ENCODE measurements around the gene RDH8. TPM values are rescaled to one million over a fixed set of nuclear protein-coding genes. Genes with fewer than 3 reads are reported as not detected.

RDH8 gene
- total and polyA plus RNA-seq, 2 donors (not counting 3 experiments of a cell fraction or from before 2014, with no cell fraction given): not detected

- no peak for DNase-seq (ENCODE audit: low read depth, low spot score)
- BruUV-seq (replicated peaks): no TSS peak
- Histone ChIP-seq H3K9me1 (replicated peaks; ENCODE audit: control insufficient read depth, extremely low read depth, insufficient read depth, low read length) (no peaks in the 10 kb centered on the region), H3K4me1 (ENCODE audit: control insufficient read depth, extremely low read depth, insufficient read depth, low read length) (no peaks in the 10 kb centered on the region), H2AFZ (ENCODE audit: low read depth, low read length) (no peak overlapping the region), H3K27ac (ENCODE audit: insufficient read depth, low read depth, low read length) (no peak overlapping the region), H4K20me1 (replicated peaks; ENCODE audit: control insufficient read depth, extremely low read depth, insufficient read depth, low read length) (no peaks in the 10 kb centered on the region), H3K27me3 (ENCODE audit: control insufficient read depth in 2 of 2, insufficient read depth in 2 of 2, low read length in 2 of 2) (no peaks in the 10 kb centered on the region), H3K79me2 (ENCODE audit: control insufficient read depth, insufficient read depth, low read length) (no peaks in the 10 kb centered on the region), H3K4me2 (ENCODE audit: insufficient read depth, low read length) (no peak overlapping the region), H3K9ac (replicated peaks; ENCODE audit: extremely low read depth, insufficient read depth, low read length) (no peak overlapping the region), H3K9me3 (replicated peaks; ENCODE audit: control insufficient read depth, insufficient read depth, low read length) (no peaks in the 10 kb centered on the region), H3K36me3 (ENCODE audit: control insufficient read depth in 2 of 2, extremely low read depth in 1 of 2, insufficient read depth in 2 of 2, low read length in 2 of 2) (no peaks in the 10 kb centered on the region), H3K4me3 (replicated peaks in 1 of 3; ENCODE audit: insufficient read depth in 1 of 3, low read depth in 1 of 3, low read length in 3 of 3) (no peak overlapping the region)
- dilution Hi-C loops (cut with MboI; ENCODE audit: extremely low pct_ligation_motif_present, low sequenced_read_pairs): no loop called here
- ChIA-PET POLR2A (no interaction called here), CTCF (interaction anchor here (1.0 to 2.5 kb wide), 3 partner anchors 16 to 59 kb away, joined by 3 to 35 read pairs (median 9); no protein-coding TSS in a partner anchor)
- no peak for FAIRE-seq
- intact Hi-C loops (cut with micrococcal nuclease): no loop called here
- no peak for TF ChIP-seq MYC (IDR thresholded peaks at IDR 0.05; ENCODE audit: low read depth, low read length)
- TF ChIP-seq MAX (IDR thresholded peaks at IDR 0.05; ENCODE audit: insufficient read depth, insufficient read length): no peak
- peak; percentile 22 to 33 for TF ChIP-seq CTCF (IDR thresholded peaks at IDR 0.05; ENCODE audit: extremely low read depth in 1 of 2, insufficient read depth in 1 of 2, low read depth in 1 of 2, low read length in 2 of 2)
Observed at GRCh38 chr19:10001899-10002298, 11.4 kb upstream of the RDH8 start.

GRCh38 chr19:10003271-10003670, 10.0 kb upstream of the RDH8 start:
- ChIA-PET CTCF (no interaction called here), POLR2A (no interaction called here)

More at GRCh38 chr19:10003271-10003670, 10.0 kb upstream of the RDH8 start:
- Histone ChIP-seq H3K4me3 (replicated peaks in 1 of 3; ENCODE audit: insufficient read depth in 1 of 3, low read depth in 1 of 3, low read length in 3 of 3) (no peak overlapping the region), H3K27me3 (ENCODE audit: control insufficient read depth in 2 of 2, insufficient read depth in 2 of 2, low read length in 2 of 2) (no peaks in the 10 kb centered on the region), H4K20me1 (replicated peaks; ENCODE audit: control insufficient read depth, extremely low read depth, insufficient read depth, low read length) (no peaks in the 10 kb centered on the region), H3K4me1 (ENCODE audit: control insufficient read depth, extremely low read depth, insufficient read depth, low read length) (no peaks in the 10 kb centered on the region), H3K9ac (replicated peaks; ENCODE audit: extremely low read depth, insufficient read depth, low read length) (no peak overlapping the region), H2AFZ (ENCODE audit: low read depth, low read length) (no peak overlapping the region), H3K9me1 (replicated peaks; ENCODE audit: control insufficient read depth, extremely low read depth, insufficient read depth, low read length) (no peaks in the 10 kb centered on the region), H3K27ac (ENCODE audit: insufficient read depth, low read depth, low read length) (no peak overlapping the region), H3K36me3 (ENCODE audit: control insufficient read depth in 2 of 2, extremely low read depth in 1 of 2, insufficient read depth in 2 of 2, low read length in 2 of 2) (no peaks in the 10 kb centered on the region), H3K79me2 (ENCODE audit: control insufficient read depth, insufficient read depth, low read length) (no peaks in the 10 kb centered on the region), H3K9me3 (replicated peaks; ENCODE audit: control insufficient read depth, insufficient read depth, low read length) (no peaks in the 10 kb centered on the region), H3K4me2 (ENCODE audit: insufficient read depth, low read length) (no peak overlapping the region)
- intact Hi-C loops (cut with micrococcal nuclease): no loop called here
- FAIRE-seq (no peak), DNase-seq (ENCODE audit: low read depth, low spot score) (no peak)
- dilution Hi-C loops (cut with MboI; ENCODE audit: extremely low pct_ligation_motif_present, low sequenced_read_pairs): no loop called here
- no TSS peak for BruUV-seq (replicated peaks)
- TF ChIP-seq POLR2A (IDR thresholded peaks at IDR 0.05; ENCODE audit: low read depth, low read length) (no peak), EZH2 (IDR thresholded peaks at IDR 0.05; ENCODE audit: borderline replicate concordance, low read depth, low read length, severe bottlenecking) (no peak), GATA2 (IDR thresholded peaks at IDR 0.05; ENCODE audit: insufficient read depth, insufficient read length, low read depth, low read length) (no peak), FOS (IDR thresholded peaks at IDR 0.05; ENCODE audit: borderline replicate concordance, insufficient read depth, low read length) (no peak), CTCF (IDR thresholded peaks at IDR 0.05; ENCODE audit: extremely low read depth in 1 of 2, insufficient read depth in 1 of 2, low read depth in 1 of 2, low read length in 2 of 2) (no peak), POLR2AphosphoS5 (IDR thresholded peaks at IDR 0.05; ENCODE audit: insufficient read depth, low read depth, low read length) (no peak), JUN (IDR thresholded peaks at IDR 0.05; ENCODE audit: borderline replicate concordance, insufficient read depth, insufficient read length, low read depth) (no peak), MYC (IDR thresholded peaks at IDR 0.05; ENCODE audit: low read depth, low read length) (no peak), MAX (IDR thresholded peaks at IDR 0.05; ENCODE audit: insufficient read depth, insufficient read length) (no peak)

Data from endothelial cell of umbilical vein (primary cell).